WTC11 (cell line): Measurements from ENCODE around the gene RTP2. TPM values are rescaled to one million over a fixed set of nuclear protein-coding genes. Genes with fewer than 3 reads are reported as not detected.

Experiments
- ATAC-seq: fragments of 200-7000 bp; cut with Tn5 transposase; 2 replicates; pipeline ENCODE4 v1.10.0; 2021; ENCODE audit warnings: mild to moderate bottlenecking, moderate library complexity
- CTCF ChIA-PET: fragments of 300-600 bp; sonication (Branson Sonifier 250); formaldehyde crosslinking; loops from one replicate; lab custom pipeline; 2021; ENCODE audit warnings: antibody characterized with exemption; lab: Charles Lee
- POLR2A ChIA-PET: fragments of 350-600 bp; sonication (Branson Sonifier 250); formaldehyde crosslinking; loops from one replicate; lab custom pipeline; 2021; ENCODE audit warnings: antibody characterized with exemption; lab: Charles Lee
- DNase-seq: peaks from one replicate; pipeline ENCODE4 v3.0.0; 2021; ENCODE audit warnings: low spot score
- H3K27ac Mint-ChIP-seq: 2 replicates; pipeline ENCODE4 v1.8.0; 2021; ENCODE audit warnings: mixed read lengths
- H3K27me3 Mint-ChIP-seq: 2 replicates; pipeline ENCODE4 v1.8.0; 2021; ENCODE audit warnings: low read depth, mild to moderate bottlenecking, moderate library complexity, mixed read lengths
- H3K36me3 Mint-ChIP-seq: 2 replicates; pipeline ENCODE4 v1.8.0; 2021; ENCODE audit warnings: mixed read lengths
- H3K4me1 Mint-ChIP-seq: 2 replicates; pipeline ENCODE4 v1.8.0; 2022; ENCODE audit warnings: mixed read lengths
- H3K4me3 Mint-ChIP-seq: 2 replicates; pipeline ENCODE4 v1.8.0; 2021; ENCODE audit warnings: mild to moderate bottlenecking, moderate library complexity, mixed read lengths
- H3K9me3 Mint-ChIP-seq: 2 replicates; pipeline ENCODE4 v1.8.0; 2021; ENCODE audit warnings: mixed read lengths
- ATF1 ChIP-seq: sonication (generic); formaldehyde crosslinking; IDR thresholded peaks from 2 replicates; pipeline ENCODE4 v1.8.1; 2023; ENCODE audit warnings: mild to moderate bottlenecking, moderate library complexity, missing genetic modification reagents
- EMX1 ChIP-seq: fragments of 250-450 bp; sonication (Bioruptor Pico); IDR thresholded peaks from 2 replicates; pipeline ENCODE4 v1.8.0; 2021; ENCODE audit warnings: mild to moderate bottlenecking
- ESRRA ChIP-seq: sonication (generic); formaldehyde crosslinking; IDR thresholded peaks from 2 replicates; pipeline ENCODE4 v1.8.1; 2022; ENCODE audit warnings: mild to moderate bottlenecking, missing genetic modification reagents, borderline replicate concordance
- NFYB ChIP-seq: sonication (generic); formaldehyde crosslinking; conservative IDR thresholded peaks from 2 replicates; pipeline ENCODE4 v1.8.0; 2022; ENCODE audit warnings: low read depth, missing genetic modification reagents
- PRRX2 ChIP-seq: fragments of 250-450 bp; sonication (Bioruptor Pico); IDR thresholded peaks from 2 replicates; pipeline ENCODE4 v1.8.0; 2021; ENCODE audit warnings: mild to moderate bottlenecking
- RELA ChIP-seq: sonication (generic); formaldehyde crosslinking; IDR thresholded peaks from 2 replicates; pipeline ENCODE4 v1.8.1; 2022; ENCODE audit warnings: missing genetic modification reagents, mild to moderate bottlenecking, borderline replicate concordance
- RORB ChIP-seq: fragments of 250-450 bp; sonication (Bioruptor Pico); IDR thresholded peaks from 2 replicates; pipeline ENCODE4 v1.9.0; 2021; ENCODE audit warnings: mild to moderate bottlenecking
- TEAD1 ChIP-seq: sonication (generic); formaldehyde crosslinking; IDR thresholded peaks from 2 replicates; pipeline ENCODE4 v1.8.0; 2022; ENCODE audit warnings: mild to moderate bottlenecking, missing genetic modification reagents
- total RNA-seq: library from RNA; stranded (reverse); gene quantifications from 3 replicates; pipeline ENCODE4 v1.2.3, GENCODE V29; 2021
- TF ChIP-seq, protein P1 (sequence below): sonication (generic); formaldehyde crosslinking; IDR thresholded peaks from 2 replicates; pipeline ENCODE4 v1.8.1; 2022; ENCODE audit warnings: low read depth, mild to moderate bottlenecking, moderate library complexity, missing genetic modification reagents, borderline replicate concordance
- TF ChIP-seq, protein P2 (sequence below): fragments of 250-450 bp; sonication (Bioruptor Pico); IDR thresholded peaks from 2 replicates; pipeline ENCODE4 v1.9.0; 2021; ENCODE audit warnings: mild to moderate bottlenecking
- TF ChIP-seq, protein P3 (sequence below): fragments of 250-450 bp; sonication (Bioruptor Pico); IDR thresholded peaks from 2 replicates; pipeline ENCODE4 v1.8.0; 2021; ENCODE audit warnings: mild to moderate bottlenecking
- TF ChIP-seq, protein P4 (sequence below): sonication (generic); formaldehyde crosslinking; IDR thresholded peaks from 2 replicates; pipeline ENCODE4 v1.8.1; 2023; ENCODE audit warnings: mild to moderate bottlenecking, missing genetic modification reagents, moderate library complexity
- TF ChIP-seq, protein P5 (sequence below): sonication (generic); formaldehyde crosslinking; IDR thresholded peaks from 2 replicates; pipeline ENCODE4 v1.8.0; 2022; ENCODE audit warnings: missing genetic modification reagents

RTP2 gene
- total RNA-seq, 1 experiment from 2014 or later: not detected

DNA sequence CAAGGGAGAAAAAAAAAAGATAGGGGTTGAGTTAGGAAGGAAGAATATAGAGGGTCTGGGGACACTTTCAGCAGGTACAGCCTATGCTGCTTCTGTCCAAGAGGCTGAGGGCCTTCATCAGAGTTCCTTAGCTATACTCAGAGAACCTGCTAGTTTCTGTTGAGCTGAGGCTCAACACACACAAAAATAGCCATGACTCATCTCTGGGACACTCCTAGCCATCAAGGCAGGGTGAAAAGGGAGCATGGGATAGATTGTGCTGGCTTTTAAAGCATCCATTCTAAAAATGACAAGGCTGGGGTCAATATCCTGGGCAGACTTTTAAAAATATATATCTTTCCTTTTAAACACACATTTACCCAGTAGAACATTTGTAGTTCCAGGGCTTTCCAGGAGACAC lies 2.8 kb upstream of the RTP2 start:
- H3K4me3 Mint-ChIP-seq: no peak overlapping the region
- H3K4me1 Mint-ChIP-seq: no peaks in the 10 kb centered on the region
- ATAC-seq (no peak), DNase-seq (no peak)
- H3K27me3 Mint-ChIP-seq: no peaks in the 10 kb centered on the region
- ChIA-PET POLR2A (no interaction called here), CTCF (interaction anchor here (1.1 kb wide), 1 partner anchor 485 kb away, joined by 3 read pairs; no protein-coding TSS in a partner anchor)
- TF ChIP-seq, protein P1, sequence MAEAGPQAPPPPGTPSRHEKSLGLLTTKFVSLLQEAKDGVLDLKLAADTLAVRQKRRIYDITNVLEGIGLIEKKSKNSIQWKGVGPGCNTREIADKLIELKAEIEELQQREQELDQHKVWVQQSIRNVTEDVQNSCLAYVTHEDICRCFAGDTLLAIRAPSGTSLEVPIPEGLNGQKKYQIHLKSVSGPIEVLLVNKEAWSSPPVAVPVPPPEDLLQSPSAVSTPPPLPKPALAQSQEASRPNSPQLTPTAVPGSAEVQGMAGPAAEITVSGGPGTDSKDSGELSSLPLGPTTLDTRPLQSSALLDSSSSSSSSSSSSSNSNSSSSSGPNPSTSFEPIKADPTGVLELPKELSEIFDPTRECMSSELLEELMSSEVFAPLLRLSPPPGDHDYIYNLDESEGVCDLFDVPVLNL: no peak
- TF ChIP-seq PRRX2 (CRISPR knock-in tag) (no peak), RELA (no peak), NFYB (CRISPR knock-in tag) (no peak)
- TF ChIP-seq, protein P2, sequence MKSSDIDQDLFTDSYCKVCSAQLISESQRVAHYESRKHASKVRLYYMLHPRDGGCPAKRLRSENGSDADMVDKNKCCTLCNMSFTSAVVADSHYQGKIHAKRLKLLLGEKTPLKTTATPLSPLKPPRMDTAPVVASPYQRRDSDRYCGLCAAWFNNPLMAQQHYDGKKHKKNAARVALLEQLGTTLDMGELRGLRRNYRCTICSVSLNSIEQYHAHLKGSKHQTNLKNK (CRISPR knock-in tag): no peak
- TF ChIP-seq, protein P3, sequence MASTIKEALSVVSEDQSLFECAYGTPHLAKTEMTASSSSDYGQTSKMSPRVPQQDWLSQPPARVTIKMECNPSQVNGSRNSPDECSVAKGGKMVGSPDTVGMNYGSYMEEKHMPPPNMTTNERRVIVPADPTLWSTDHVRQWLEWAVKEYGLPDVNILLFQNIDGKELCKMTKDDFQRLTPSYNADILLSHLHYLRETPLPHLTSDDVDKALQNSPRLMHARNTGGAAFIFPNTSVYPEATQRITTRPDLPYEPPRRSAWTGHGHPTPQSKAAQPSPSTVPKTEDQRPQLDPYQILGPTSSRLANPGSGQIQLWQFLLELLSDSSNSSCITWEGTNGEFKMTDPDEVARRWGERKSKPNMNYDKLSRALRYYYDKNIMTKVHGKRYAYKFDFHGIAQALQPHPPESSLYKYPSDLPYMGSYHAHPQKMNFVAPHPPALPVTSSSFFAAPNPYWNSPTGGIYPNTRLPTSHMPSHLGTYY (CRISPR knock-in tag): no peak
- no peaks in the 10 kb centered on the region for H3K36me3 Mint-ChIP-seq
- no peaks in the 10 kb centered on the region for H3K9me3 Mint-ChIP-seq
- H3K27ac Mint-ChIP-seq: no peak overlapping the region

DNA sequence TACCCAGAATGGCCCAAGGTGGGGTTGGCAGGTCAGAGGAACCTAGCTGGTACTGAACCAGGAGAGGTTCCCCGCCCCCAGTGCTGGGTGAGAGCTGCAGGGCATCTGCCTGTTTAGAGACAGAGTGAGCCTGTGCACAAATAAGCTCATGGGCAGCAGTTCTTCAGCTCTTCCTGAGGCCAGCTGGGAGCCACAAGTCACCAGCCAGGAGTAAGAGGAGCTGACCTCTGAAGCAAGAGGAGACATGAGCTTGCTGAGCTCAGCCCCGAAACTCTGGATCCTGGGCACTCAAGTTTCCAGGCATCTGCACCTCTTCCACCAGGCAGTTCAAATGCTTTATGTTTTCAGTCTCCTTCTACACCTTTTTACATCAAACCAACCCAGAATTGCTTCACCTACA lies 2.1 kb downstream of the RTP2 start:
- Mint-ChIP-seq H3K27ac (no peak overlapping the region), H3K36me3 (no peaks in the 10 kb centered on the region), H3K27me3 (peaks cover 3% of the 10 kb centered on the region; the same call in 1 of the 2 replicates), H3K4me1 (no peaks in the 10 kb centered on the region), H3K4me3 (no peak overlapping the region), H3K9me3 (no peaks in the 10 kb centered on the region)
- TF ChIP-seq RORB (CRISPR knock-in tag) (no peak), TEAD1 (CRISPR knock-in tag) (no peak), ESRRA (no peak), EMX1 (CRISPR knock-in tag) (no peak), RELA (no peak), ATF1 (no peak)
- TF ChIP-seq, protein P1: no peak
- TF ChIP-seq, protein P4, sequence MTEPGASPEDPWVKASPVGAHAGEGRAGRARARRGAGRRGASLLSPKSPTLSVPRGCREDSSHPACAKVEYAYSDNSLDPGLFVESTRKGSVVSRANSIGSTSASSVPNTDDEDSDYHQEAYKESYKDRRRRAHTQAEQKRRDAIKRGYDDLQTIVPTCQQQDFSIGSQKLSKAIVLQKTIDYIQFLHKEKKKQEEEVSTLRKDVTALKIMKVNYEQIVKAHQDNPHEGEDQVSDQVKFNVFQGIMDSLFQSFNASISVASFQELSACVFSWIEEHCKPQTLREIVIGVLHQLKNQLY: no peak
- TF ChIP-seq, protein P5, sequence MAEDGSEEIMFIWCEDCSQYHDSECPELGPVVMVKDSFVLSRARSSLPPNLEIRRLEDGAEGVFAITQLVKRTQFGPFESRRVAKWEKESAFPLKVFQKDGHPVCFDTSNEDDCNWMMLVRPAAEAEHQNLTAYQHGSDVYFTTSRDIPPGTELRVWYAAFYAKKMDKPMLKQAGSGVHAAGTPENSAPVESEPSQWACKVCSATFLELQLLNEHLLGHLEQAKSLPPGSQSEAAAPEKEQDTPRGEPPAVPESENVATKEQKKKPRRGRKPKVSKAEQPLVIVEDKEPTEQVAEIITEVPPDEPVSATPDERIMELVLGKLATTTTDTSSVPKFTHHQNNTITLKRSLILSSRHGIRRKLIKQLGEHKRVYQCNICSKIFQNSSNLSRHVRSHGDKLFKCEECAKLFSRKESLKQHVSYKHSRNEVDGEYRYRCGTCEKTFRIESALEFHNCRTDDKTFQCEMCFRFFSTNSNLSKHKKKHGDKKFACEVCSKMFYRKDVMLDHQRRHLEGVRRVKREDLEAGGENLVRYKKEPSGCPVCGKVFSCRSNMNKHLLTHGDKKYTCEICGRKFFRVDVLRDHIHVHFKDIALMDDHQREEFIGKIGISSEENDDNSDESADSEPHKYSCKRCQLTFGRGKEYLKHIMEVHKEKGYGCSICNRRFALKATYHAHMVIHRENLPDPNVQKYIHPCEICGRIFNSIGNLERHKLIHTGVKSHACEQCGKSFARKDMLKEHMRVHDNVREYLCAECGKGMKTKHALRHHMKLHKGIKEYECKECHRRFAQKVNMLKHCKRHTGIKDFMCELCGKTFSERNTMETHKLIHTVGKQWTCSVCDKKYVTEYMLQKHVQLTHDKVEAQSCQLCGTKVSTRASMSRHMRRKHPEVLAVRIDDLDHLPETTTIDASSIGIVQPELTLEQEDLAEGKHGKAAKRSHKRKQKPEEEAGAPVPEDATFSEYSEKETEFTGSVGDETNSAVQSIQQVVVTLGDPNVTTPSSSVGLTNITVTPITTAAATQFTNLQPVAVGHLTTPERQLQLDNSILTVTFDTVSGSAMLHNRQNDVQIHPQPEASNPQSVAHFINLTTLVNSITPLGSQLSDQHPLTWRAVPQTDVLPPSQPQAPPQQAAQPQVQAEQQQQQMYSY (CRISPR knock-in tag): no peak
- ChIA-PET CTCF (interaction anchor here (1.2 to 1.4 kb wide), 2 partner anchors 9 to 21 kb away, joined by 6 to 7 read pairs; no protein-coding TSS in a partner anchor), POLR2A (no interaction called here)
- DNase-seq (no peak), ATAC-seq (no peak)
